Activated T-cell treated with anti-CD3 and anti-CD28 coated beads, Interleukin-2, amount 50 U/mL, for 72 hours (primary cell): ENCODE data around the gene CTNNA3. TPM values are rescaled to one million over a fixed set of nuclear protein-coding genes. Genes with fewer than 3 reads are reported as not detected.

Experiments used
- ATAC-seq, 2 donors: fragments of 150-1000 bp; cut with Tn5 transposase; replicated peaks in 1 of 2; 2 replicates each; pipeline ENCODE4 v1.10.0; 2021; ENCODE audit warnings: moderate library complexity in 2 of 2, mild to moderate bottlenecking in 1 of 2
- DNase-seq, 2 donors: peaks; one replicate each; pipeline ENCODE4 v3.0.0; 2021 to 2022; ENCODE audit warnings: mixed read lengths in 1 of 2
- H3K27ac Mint-ChIP-seq: one replicate; pipeline ENCODE4 v1.8.0; 2022; ENCODE audit warnings: mild to moderate bottlenecking, moderate library complexity, mixed read lengths
- H3K27me3 Mint-ChIP-seq: one replicate; pipeline ENCODE4 v1.8.0; 2022; ENCODE audit warnings: low read depth, mixed read lengths
- H3K36me3 Mint-ChIP-seq, 2 donors: one replicate each; pipeline ENCODE4 v1.8.0; 2022; ENCODE audit warnings: mixed read lengths in 2 of 2, mild to moderate bottlenecking in 1 of 2; ENCODE audit not compliant: insufficient read depth in 2 of 2
- H3K4me1 Mint-ChIP-seq: one replicate; pipeline ENCODE4 v1.8.0; 2022; ENCODE audit warnings: low read depth, mixed read lengths
- H3K4me3 Mint-ChIP-seq, 2 donors: one replicate each; pipeline ENCODE4 v1.8.0; 2022; ENCODE audit warnings: mild to moderate bottlenecking in 2 of 2, mixed read lengths in 2 of 2, moderate library complexity in 2 of 2
- H3K9me3 Mint-ChIP-seq, 2 donors: one replicate each; pipeline ENCODE4 v1.8.0; 2022; ENCODE audit warnings: mixed read lengths in 2 of 2
- total RNA-seq, 2 donors: library from RNA; stranded (reverse); gene quantifications; one replicate each; pipeline ENCODE4 v1.2.3, GENCODE V29; 2022

The CTNNA3 gene
- total RNA-seq, 2 donors from 2014 or later = 0.25 to 0.74 TPM

- DNase-seq (no peak), ATAC-seq (no peak)
- Mint-ChIP-seq H3K36me3 (no peaks in the 10 kb centered on the region), H3K4me1 (no peaks in the 10 kb centered on the region), H3K4me3 (no peak overlapping the region), H3K27ac (no peak overlapping the region), H3K27me3 (no peaks in the 10 kb centered on the region), H3K9me3 (no peaks in the 10 kb centered on the region)
Observed at GRCh38 chr10:66778351-66778750, 917.6 kb downstream of the CTNNA3 start.

GRCh38 chr10:66777665-66778064, 918.3 kb downstream of the CTNNA3 start:
- no peaks in the 10 kb centered on the region for H3K27me3 Mint-ChIP-seq
- no peak for DNase-seq
- H3K4me1 Mint-ChIP-seq = no peaks in the 10 kb centered on the region
- H3K4me3 Mint-ChIP-seq = no peak overlapping the region
- H3K36me3 Mint-ChIP-seq = no peaks in the 10 kb centered on the region
- no peaks in the 10 kb centered on the region for H3K9me3 Mint-ChIP-seq
- ATAC-seq = no peak
- no peak overlapping the region for H3K27ac Mint-ChIP-seq

- Mint-ChIP-seq H3K4me3 (no peak overlapping the region), H3K9me3 (peaks cover 1 to 2% of the 10 kb centered on the region in 2 donors), H3K27me3 (no peaks in the 10 kb centered on the region), H3K27ac (no peak overlapping the region), H3K36me3 (no peaks in the 10 kb centered on the region), H3K4me1 (no peaks in the 10 kb centered on the region)
- DNase-seq (no peak), ATAC-seq (no peak)
Observed at GRCh38 chr10:66773472-66773817, 922.5 kb downstream of the CTNNA3 start.

- Mint-ChIP-seq H3K27ac (no peak overlapping the region), H3K27me3 (no peaks in the 10 kb centered on the region), H3K36me3 (no peaks in the 10 kb centered on the region), H3K4me3 (no peak overlapping the region), H3K9me3 (peaks cover 1 to 2% of the 10 kb centered on the region in 2 donors), H3K4me1 (no peaks in the 10 kb centered on the region)
- ATAC-seq = no peak
- DNase-seq = no peak
Observed at GRCh38 chr10:66772548-66773471, 923.2 kb downstream of the CTNNA3 start.

DNA sequence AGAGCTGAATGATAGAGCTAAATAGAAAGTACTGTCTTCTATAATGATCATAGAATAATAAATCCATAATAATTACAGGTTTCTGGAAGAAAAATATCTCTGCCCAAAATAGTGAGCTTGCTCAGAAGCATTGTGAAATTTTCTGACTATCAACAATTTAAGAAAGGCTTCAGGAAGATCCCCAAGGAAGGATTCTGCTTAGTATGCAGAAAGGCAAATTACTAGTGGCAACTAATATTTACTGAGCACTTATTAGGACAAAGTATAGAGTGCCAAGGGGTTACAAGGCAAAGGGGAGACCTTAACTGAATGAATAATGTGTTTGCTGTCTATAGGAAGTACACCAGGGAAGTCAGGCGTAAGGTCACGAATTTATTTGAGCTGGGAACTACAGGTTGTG, 928.3 kb downstream of the CTNNA3 start:
- ATAC-seq (no peak), DNase-seq (no peak)
- Mint-ChIP-seq H3K27me3 (no peaks in the 10 kb centered on the region), H3K36me3 (no peaks in the 10 kb centered on the region), H3K4me3 (no peak overlapping the region), H3K4me1 (no peaks in the 10 kb centered on the region), H3K9me3 (peaks cover 2 to 3% of the 10 kb centered on the region in 2 donors), H3K27ac (no peak overlapping the region)

- no peak for DNase-seq
- no peak overlapping the region for H3K4me3 Mint-ChIP-seq
- ATAC-seq = no peak
- peaks cover 1 to 2% of the 10 kb centered on the region in 2 donors for H3K9me3 Mint-ChIP-seq
- no peaks in the 10 kb centered on the region for H3K4me1 Mint-ChIP-seq
- H3K27me3 Mint-ChIP-seq = no peaks in the 10 kb centered on the region
- H3K36me3 Mint-ChIP-seq = no peaks in the 10 kb centered on the region
- H3K27ac Mint-ChIP-seq = no peak overlapping the region
Observed at GRCh38 chr10:66762218-66762729, 933.7 kb downstream of the CTNNA3 start.

- Mint-ChIP-seq H3K4me1 (no peaks in the 10 kb centered on the region), H3K27me3 (no peaks in the 10 kb centered on the region), H3K4me3 (no peak overlapping the region), H3K9me3 (peaks cover 2 to 3% of the 10 kb centered on the region in 2 donors), H3K36me3 (no peaks in the 10 kb centered on the region), H3K27ac (no peak overlapping the region)
- DNase-seq = no peak
- ATAC-seq = no peak
Observed at GRCh38 chr10:66760941-66761340, 935.1 kb downstream of the CTNNA3 start.

GRCh38 chr10:66755474-66755873, 940.5 kb downstream of the CTNNA3 start:
- Mint-ChIP-seq H3K9me3 (peaks cover 0 to 1% of the 10 kb centered on the region in 2 donors), H3K27me3 (no peaks in the 10 kb centered on the region)
- ATAC-seq = no peak

GRCh38 chr10:66752714-66753113, 943.3 kb downstream of the CTNNA3 start:
- no peaks in the 10 kb centered on the region for H3K4me1 Mint-ChIP-seq
- peaks cover 1 to 2% of the 10 kb centered on the region in 2 donors for H3K9me3 Mint-ChIP-seq
- ATAC-seq (no peak), DNase-seq (no peak)
- no peak overlapping the region for H3K4me3 Mint-ChIP-seq
- no peaks in the 10 kb centered on the region for H3K27me3 Mint-ChIP-seq
- H3K36me3 Mint-ChIP-seq = no peaks in the 10 kb centered on the region
- H3K27ac Mint-ChIP-seq = no peak overlapping the region

More at GRCh38 chr10:66755474-66755873, 940.5 kb downstream of the CTNNA3 start:
- H3K4me1 Mint-ChIP-seq = no peaks in the 10 kb centered on the region
- H3K4me3 Mint-ChIP-seq = no peak overlapping the region
- H3K27ac Mint-ChIP-seq = no peak overlapping the region
- no peak for DNase-seq
- H3K36me3 Mint-ChIP-seq = no peaks in the 10 kb centered on the region

DNA sequence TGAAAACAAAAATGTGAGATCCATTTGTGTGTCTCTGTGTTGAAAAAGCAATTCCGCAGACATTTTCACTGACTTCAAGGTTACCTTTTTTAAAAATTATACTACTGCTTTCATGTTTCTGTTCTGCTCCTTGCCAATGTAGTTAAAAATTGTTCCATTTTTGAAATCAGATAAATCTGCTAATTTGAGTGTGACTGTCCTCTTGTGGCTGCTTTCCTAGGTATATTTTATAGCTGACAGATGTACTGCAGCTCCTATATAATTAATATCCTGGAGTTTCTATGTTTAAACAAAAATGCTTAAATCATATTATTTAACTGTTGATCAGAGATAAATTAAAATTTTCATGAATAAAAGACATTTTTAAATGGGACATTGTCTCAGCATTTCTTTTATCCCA, 947.8 kb downstream of the CTNNA3 start:
- no peak overlapping the region for H3K27ac Mint-ChIP-seq
- ATAC-seq (no peak), DNase-seq (no peak)
- no peaks in the 10 kb centered on the region for H3K27me3 Mint-ChIP-seq
- H3K9me3 Mint-ChIP-seq = peaks cover 2 to 3% of the 10 kb centered on the region in 2 donors
- no peaks in the 10 kb centered on the region for H3K4me1 Mint-ChIP-seq
- H3K36me3 Mint-ChIP-seq = no peaks in the 10 kb centered on the region
- H3K4me3 Mint-ChIP-seq = no peak overlapping the region

GRCh38 chr10:66747451-66747850, 948.5 kb downstream of the CTNNA3 start:
- no peaks in the 10 kb centered on the region for H3K36me3 Mint-ChIP-seq
- peaks cover 2 to 4% of the 10 kb centered on the region in 2 donors for H3K9me3 Mint-ChIP-seq
- DNase-seq (no peak), ATAC-seq (no peak)
- H3K4me3 Mint-ChIP-seq = no peak overlapping the region
- H3K4me1 Mint-ChIP-seq = no peaks in the 10 kb centered on the region
- no peak overlapping the region for H3K27ac Mint-ChIP-seq
- no peaks in the 10 kb centered on the region for H3K27me3 Mint-ChIP-seq

DNA sequence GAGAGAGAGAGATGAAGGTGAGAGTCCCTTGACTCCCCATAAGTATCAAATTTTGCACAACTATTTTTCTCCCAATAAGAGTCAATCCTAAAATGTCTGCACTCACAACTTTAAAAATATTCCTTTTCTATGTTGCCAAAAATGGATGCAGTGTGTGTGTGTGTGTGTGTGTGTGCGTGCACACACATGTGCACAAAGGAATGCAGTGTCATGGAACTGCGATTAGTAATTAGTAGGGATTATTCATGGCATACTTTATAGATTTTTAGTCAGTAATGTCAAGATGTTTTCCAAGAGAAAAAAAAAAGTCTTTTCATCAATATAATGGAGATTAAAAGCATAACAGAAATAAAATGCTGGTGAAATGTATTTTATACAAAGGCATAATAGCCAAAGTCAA, 949.3 kb downstream of the CTNNA3 start:
- Mint-ChIP-seq H3K27me3 (no peaks in the 10 kb centered on the region), H3K27ac (no peak overlapping the region), H3K4me1 (no peaks in the 10 kb centered on the region), H3K36me3 (no peaks in the 10 kb centered on the region), H3K4me3 (no peak overlapping the region), H3K9me3 (peaks cover 2 to 6% of the 10 kb centered on the region in 2 donors)
- DNase-seq (no peak), ATAC-seq (no peak)

DNA sequence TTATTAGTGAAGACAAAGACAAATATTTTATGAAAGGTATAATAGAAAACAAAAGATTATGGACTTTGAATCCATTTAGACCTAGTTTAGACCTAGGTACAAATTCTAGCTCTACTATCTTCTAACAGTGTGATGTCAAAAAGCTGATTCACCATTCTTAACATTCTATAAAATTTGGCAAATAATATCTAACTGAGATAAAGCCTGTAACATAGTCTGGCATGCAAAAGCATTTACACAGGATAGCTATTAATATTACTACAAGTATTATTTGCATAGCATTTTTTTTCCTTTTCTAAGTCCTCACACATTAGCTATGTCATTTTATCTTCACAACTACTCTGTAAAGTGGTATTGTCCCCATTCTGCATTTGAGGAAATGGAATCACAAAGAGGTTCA, 949.7 kb downstream of the CTNNA3 start:
- H3K4me1 Mint-ChIP-seq = no peaks in the 10 kb centered on the region
- H3K4me3 Mint-ChIP-seq = no peak overlapping the region
- ATAC-seq (no peak), DNase-seq (no peak)
- H3K36me3 Mint-ChIP-seq = no peaks in the 10 kb centered on the region
- H3K27me3 Mint-ChIP-seq = no peaks in the 10 kb centered on the region
- no peak overlapping the region for H3K27ac Mint-ChIP-seq
- peaks cover 2 to 6% of the 10 kb centered on the region in 2 donors for H3K9me3 Mint-ChIP-seq

DNA sequence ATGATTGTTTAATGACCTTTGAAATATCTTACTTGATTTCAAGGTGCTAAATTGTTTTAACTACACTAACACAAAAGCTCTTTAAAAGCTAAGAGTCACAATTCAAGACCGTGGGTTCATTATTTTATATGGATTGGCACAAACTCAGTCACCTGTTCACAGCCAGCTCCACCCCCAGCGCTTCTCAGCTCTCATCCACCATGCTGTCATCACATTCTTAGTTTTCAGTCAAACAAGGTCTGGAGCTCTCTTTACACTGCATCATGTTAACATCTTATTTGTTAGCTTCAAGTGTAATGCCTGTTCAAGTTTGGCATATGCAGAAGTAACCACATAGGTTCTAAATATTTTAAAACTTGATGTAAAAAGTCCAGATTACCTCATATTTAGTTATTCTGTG, 951.1 kb downstream of the CTNNA3 start:
- ATAC-seq (no peak), DNase-seq (no peak)
- Mint-ChIP-seq H3K27ac (no peak overlapping the region), H3K4me3 (no peak overlapping the region), H3K9me3 (peaks cover 2 to 7% of the 10 kb centered on the region in 2 donors), H3K4me1 (no peaks in the 10 kb centered on the region), H3K36me3 (no peaks in the 10 kb centered on the region), H3K27me3 (no peaks in the 10 kb centered on the region)
